HEK293T (cell line): ENCODE measurements around the gene TBCK.

ENCODE experiments used
- CTCF ChIA-PET: fragments of 350-600 bp; formaldehyde crosslinking; extraction: SDS; loops from one replicate; lab custom pipeline; 2021; ENCODE audit warnings: antibody characterized with exemption, inconsistent platforms; lab: Yijun Ruan, JAX
- POLR2A ChIA-PET: fragments of 350-600 bp; formaldehyde crosslinking; extraction: SDS; loops from one replicate; lab custom pipeline; 2020; ENCODE audit warnings: antibody characterized with exemption, inconsistent platforms; lab: Yijun Ruan, JAX
- DNase-seq: peaks from one replicate; pipeline ENCODE4 v3.0.0; 2012; ENCODE audit warnings: mixed read lengths; ENCODE audit errors: extremely low spot score
- ARNT ChIP-seq: fragments of 450-650 bp; IDR thresholded peaks from 2 replicates; pipeline ENCODE4 v1.6.1; 2017; ENCODE audit warnings: mild to moderate bottlenecking
- BHLHE40 ChIP-seq: fragments of 450-650 bp; IDR thresholded peaks from 2 replicates; pipeline ENCODE4 v1.6.1; 2016; ENCODE audit warnings: mild to moderate bottlenecking, moderate library complexity, borderline replicate concordance
- CTBP1 ChIP-seq: fragments of 450-650 bp; IDR thresholded peaks from 2 replicates; pipeline ENCODE4 v1.6.1; 2016; ENCODE audit warnings: borderline replicate concordance
- ELF4 ChIP-seq: fragments of 450-650 bp; IDR thresholded peaks from 2 replicates; pipeline ENCODE4 v1.6.1; 2017; ENCODE audit warnings: antibody characterized with exemption
- FOXA1 ChIP-seq: fragments of 450-650 bp; IDR thresholded peaks from 2 replicates; pipeline ENCODE4 v1.6.1; 2016; ENCODE audit warnings: mild to moderate bottlenecking
- FOXK2 ChIP-seq: fragments of 450-650 bp; IDR thresholded peaks from 2 replicates; pipeline ENCODE4 v1.6.1; 2016; ENCODE audit warnings: mild to moderate bottlenecking
- FOXM1 ChIP-seq: fragments of 450-650 bp; IDR thresholded peaks from 2 replicates; pipeline ENCODE4 v1.6.1; 2017; ENCODE audit warnings: mild to moderate bottlenecking, borderline replicate concordance
- HDGF ChIP-seq: fragments of 450-650 bp; IDR thresholded peaks from 2 replicates; pipeline ENCODE4 v1.6.1; 2017; ENCODE audit warnings: antibody characterized with exemption, borderline replicate concordance
- L3MBTL2 ChIP-seq: fragments of 450-650 bp; conservative IDR thresholded peaks from 2 replicates; pipeline ENCODE4 v1.6.1; 2016; ENCODE audit warnings: mild to moderate bottlenecking
- LEF1 ChIP-seq: fragments of 450-650 bp; IDR thresholded peaks from 2 replicates; pipeline ENCODE4 v1.6.1; 2017; ENCODE audit warnings: mild to moderate bottlenecking, borderline replicate concordance
- NFRKB ChIP-seq: fragments of 450-650 bp; IDR thresholded peaks from 2 replicates; pipeline ENCODE4 v1.6.1; 2016; ENCODE audit warnings: mild to moderate bottlenecking, moderate library complexity
- SP1 ChIP-seq: fragments of 450-650 bp; IDR thresholded peaks from 2 replicates; pipeline ENCODE4 v1.6.1; 2017
- SUZ12 ChIP-seq: fragments of 450-650 bp; IDR thresholded peaks from 2 replicates; pipeline ENCODE4 v1.6.1; 2016; ENCODE audit warnings: mild to moderate bottlenecking
- TARDBP ChIP-seq: fragments of 450-650 bp; IDR thresholded peaks from 2 replicates; pipeline ENCODE4 v1.6.1; 2016
- ZNF384 ChIP-seq: fragments of 450-650 bp; IDR thresholded peaks from 2 replicates; pipeline ENCODE4 v1.6.1; 2016
- TF ChIP-seq, protein P1 (sequence below): fragments of 450-650 bp; IDR thresholded peaks from 2 replicates; pipeline ENCODE4 v1.6.1; 2016

The TBCK gene

DNA sequence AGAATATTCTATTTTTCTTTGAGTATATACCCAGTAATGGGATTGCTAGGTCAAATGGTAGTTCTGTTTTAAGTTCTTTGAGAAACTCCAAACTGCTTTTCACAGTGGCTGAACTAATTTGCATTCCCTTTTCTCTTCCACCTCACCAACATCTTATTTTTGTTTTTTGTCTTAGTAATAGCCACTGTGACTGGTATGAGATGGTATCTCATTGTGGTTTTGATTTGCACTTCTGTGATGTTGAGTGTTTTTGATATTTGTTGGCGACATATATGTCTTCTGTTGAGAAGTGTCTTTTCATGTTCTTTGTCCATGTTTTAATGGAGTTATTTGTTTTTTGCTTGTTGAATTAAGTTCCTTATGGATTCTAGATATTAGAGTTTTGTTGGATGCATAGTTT is 24.8 kb upstream of the TBCK start:
- no peak for DNase-seq
- POLR2A ChIA-PET = no interaction called here
- CTCF ChIA-PET = no interaction called here
- TF ChIP-seq L3MBTL2 (no peak), NFRKB (no peak), LEF1 (no peak), BHLHE40 (no peak), TARDBP (no peak)
- TF ChIP-seq, protein P1, sequence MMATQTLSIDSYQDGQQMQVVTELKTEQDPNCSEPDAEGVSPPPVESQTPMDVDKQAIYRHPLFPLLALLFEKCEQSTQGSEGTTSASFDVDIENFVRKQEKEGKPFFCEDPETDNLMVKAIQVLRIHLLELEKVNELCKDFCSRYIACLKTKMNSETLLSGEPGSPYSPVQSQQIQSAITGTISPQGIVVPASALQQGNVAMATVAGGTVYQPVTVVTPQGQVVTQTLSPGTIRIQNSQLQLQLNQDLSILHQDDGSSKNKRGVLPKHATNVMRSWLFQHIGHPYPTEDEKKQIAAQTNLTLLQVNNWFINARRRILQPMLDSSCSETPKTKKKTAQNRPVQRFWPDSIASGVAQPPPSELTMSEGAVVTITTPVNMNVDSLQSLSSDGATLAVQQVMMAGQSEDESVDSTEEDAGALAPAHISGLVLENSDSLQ = no peak

DNA sequence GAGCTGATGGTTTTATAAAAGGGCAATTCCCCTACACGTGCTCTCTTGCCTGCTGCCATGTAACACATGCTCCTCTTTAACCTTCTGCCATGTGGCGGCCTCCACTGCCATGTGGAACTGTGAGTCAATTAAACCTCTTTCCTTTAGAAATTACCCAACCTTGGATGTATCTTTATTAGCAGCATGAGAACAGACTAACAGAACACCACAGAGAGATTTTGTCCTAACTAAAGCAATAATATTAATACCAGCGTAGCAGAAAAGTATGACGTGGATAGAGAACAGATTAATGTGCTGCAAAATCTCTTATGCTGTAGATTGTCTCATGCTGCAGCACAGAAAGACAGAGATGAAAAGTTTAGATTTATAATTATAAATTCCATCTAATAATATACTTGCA is 23.4 kb upstream of the TBCK start:
- DNase-seq = no peak
- ChIA-PET POLR2A (no interaction called here), CTCF (no interaction called here)
- TF ChIP-seq SP1 (no peak), ARNT (no peak), FOXM1 (no peak), ELF4 (no peak), LEF1 (no peak), FOXA1 (no peak), ZNF384 (no peak), L3MBTL2 (no peak)

DNA sequence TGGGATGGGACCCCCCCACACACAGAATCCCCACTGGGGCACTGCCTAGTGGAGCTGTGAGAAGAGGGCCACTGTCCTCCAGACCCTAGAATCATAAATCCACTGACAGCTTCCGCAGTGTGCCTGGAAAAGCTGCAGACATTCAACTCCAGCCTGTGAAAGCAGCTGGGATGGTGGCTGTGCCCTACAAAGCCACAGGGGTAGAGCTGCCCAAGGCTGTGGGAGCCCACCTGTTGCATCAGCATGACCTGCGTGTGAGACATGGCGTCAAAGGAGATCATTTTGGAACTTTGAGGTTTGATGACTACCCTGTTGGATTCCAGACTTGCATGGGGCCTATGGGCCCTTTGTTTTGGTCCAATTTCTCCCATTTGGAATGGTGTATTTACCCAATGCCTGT is 22.7 kb upstream of the TBCK start:
- POLR2A ChIA-PET = no interaction called here
- CTCF ChIA-PET = no interaction called here
- TF ChIP-seq, protein P1 = no peak
- TF ChIP-seq ELF4 (no peak), FOXA1 (no peak), TARDBP (no peak), FOXK2 (no peak), LEF1 (no peak), SP1 (no peak), HDGF (no peak), L3MBTL2 (no peak), BHLHE40 (no peak), FOXM1 (no peak), CTBP1 (no peak), SUZ12 (no peak)
- no peak for DNase-seq

DNA sequence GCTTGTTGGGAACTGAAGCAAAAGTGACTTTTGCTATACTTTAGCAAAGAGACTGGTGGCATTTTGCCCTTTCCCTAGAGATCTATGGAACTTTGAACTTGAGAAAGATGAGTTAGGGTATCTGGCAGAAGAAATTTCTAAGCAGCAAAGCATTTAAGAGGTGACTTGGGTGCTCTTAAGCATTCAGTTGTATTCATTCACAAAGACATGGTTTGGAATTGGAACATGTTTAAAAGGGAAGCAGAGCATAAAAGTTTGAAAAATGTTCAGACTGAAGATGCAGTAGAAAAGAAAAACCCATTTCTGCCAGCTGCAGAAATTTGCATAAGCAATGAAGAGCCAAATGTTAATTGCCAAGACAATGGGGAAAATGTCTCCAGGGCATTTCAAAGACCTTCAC is 21.9 kb upstream of the TBCK start:
- CTCF ChIA-PET = no interaction called here
- TF ChIP-seq ZNF384 = no peak
- TF ChIP-seq CTBP1 = no peak
- no peak for TF ChIP-seq ELF4
- no peak for TF ChIP-seq BHLHE40
- no peak for TF ChIP-seq NFRKB
- no peak for TF ChIP-seq LEF1
- TF ChIP-seq SP1 = no peak
- no peak for TF ChIP-seq L3MBTL2
- TF ChIP-seq, protein P1 = no peak
- no peak for TF ChIP-seq FOXK2
- no peak for TF ChIP-seq HDGF
- no peak for TF ChIP-seq SUZ12
- TF ChIP-seq FOXM1 = no peak
- TF ChIP-seq ARNT = no peak
- no peak for TF ChIP-seq FOXA1
- TF ChIP-seq TARDBP = no peak
- no peak for DNase-seq
- POLR2A ChIA-PET = no interaction called here

DNA sequence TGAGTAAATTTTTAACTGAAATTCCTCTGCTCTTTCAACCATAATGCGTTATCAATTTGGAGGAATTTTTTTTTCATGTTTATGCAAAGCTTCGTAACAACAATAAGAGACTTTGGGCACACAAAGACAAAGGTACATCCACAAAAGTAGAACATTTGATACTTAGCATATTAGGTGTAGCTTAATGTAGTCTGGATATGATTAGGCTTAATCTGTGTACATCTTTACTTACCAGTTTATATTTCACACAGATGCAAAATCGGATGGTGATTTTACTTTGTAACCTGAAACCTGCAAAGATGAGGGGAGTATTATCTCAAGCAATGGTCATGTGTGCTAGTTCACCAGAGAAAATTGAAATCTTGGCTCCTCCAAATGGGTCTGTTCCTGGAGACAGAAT is 20.6 kb upstream of the TBCK start:
- TF ChIP-seq HDGF (no peak), FOXM1 (no peak), ZNF384 (no peak), NFRKB (no peak), FOXA1 (no peak), SUZ12 (no peak), ARNT (no peak), ELF4 (no peak), BHLHE40 (no peak), CTBP1 (no peak), SP1 (no peak), LEF1 (no peak), TARDBP (no peak), FOXK2 (no peak), L3MBTL2 (no peak)
- TF ChIP-seq, protein P1 = no peak
- POLR2A ChIA-PET = no interaction called here
- CTCF ChIA-PET = no interaction called here
- DNase-seq = no peak

DNA sequence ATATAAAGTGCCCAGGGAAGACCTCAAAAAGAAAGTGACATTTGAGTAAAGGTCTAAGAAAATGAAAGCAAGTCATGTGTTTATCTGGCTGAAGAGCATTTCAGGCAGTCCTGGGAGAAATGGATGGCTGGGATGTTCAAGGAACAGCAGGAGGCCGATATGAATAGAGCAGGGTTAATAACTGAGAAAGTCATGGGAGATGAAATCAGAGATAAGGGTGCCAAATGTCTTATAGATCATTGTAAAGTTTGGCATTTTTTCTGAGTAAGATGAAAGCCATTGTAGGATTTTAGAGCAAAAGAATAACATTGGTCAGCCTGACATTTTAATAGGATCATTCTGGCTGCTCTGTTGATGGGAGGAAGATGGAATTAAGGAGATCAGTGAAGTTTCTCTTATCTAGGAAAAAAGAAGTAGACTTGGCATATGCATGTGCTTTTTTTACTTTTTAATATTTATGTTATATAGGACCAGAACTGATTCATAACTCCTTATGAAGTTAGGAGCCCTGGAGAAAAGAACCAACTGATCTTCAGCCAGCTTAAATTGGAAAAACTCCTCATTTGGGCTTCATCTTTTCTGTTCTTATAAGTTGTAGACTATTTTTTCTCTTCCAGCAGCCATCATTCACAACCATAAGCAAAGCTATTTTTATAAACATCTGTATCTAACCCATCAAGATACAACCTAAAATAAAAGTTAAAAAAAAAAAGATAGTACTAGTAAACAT is 18.9 kb upstream of the TBCK start:
- no peak for DNase-seq
- POLR2A ChIA-PET = no interaction called here
- CTCF ChIA-PET = interaction anchor here (0.6 kb wide), 1 partner anchor 21 kb away, joined by 10 read pairs; no protein-coding TSS in a partner anchor
- TF ChIP-seq, protein P1 = no peak
- TF ChIP-seq BHLHE40 = no peak
- no peak for TF ChIP-seq TARDBP
- TF ChIP-seq FOXM1 = no peak
- TF ChIP-seq FOXK2 = no peak
- TF ChIP-seq ELF4 = no peak
